WERI-Rb-1 (cell line): ENCODE results near the gene CD6.

Experiments
- DNase-seq: peaks from one replicate; pipeline ENCODE4 v3.0.0-alpha.2; 2020
- H3K27ac ChIP-seq: fragments of 250-450 bp; sonication (Bioruptor Pico); 2 replicates; pipeline ENCODE4 v1.5.1; 2020; ENCODE audit warnings: mild to moderate bottlenecking, moderate library complexity
- H3K27me3 ChIP-seq: fragments of 250-450 bp; sonication (Bioruptor Pico); 2 replicates; pipeline ENCODE4 v1.5.1; 2021; ENCODE audit warnings: mild to moderate bottlenecking, low read depth, moderate library complexity; ENCODE audit not compliant: insufficient read depth, severe bottlenecking
- H3K36me3 ChIP-seq: fragments of 250-450 bp; sonication (Bioruptor Pico); 2 replicates; pipeline ENCODE4 v1.5.1; 2020; ENCODE audit warnings: mild to moderate bottlenecking, moderate library complexity
- H3K4me3 ChIP-seq: 2 replicates; pipeline ENCODE4 v1.5.1; 2011; ENCODE audit warnings: low read depth, mild to moderate bottlenecking, control low read depth, low read length
- H3K9me3 ChIP-seq: fragments of 250-450 bp; sonication (Bioruptor Pico); 2 replicates; pipeline ENCODE4 v1.5.1; 2021; ENCODE audit warnings: mild to moderate bottlenecking, moderate library complexity; ENCODE audit not compliant: severe bottlenecking
- TF ChIP-seq, protein P1 (sequence below): IDR thresholded peaks from 2 replicates; pipeline ENCODE4 v1.5.1; 2011; ENCODE audit warnings: low read depth, mild to moderate bottlenecking, control low read depth, inconsistent platforms, low read length

The CD6 gene

DNA sequence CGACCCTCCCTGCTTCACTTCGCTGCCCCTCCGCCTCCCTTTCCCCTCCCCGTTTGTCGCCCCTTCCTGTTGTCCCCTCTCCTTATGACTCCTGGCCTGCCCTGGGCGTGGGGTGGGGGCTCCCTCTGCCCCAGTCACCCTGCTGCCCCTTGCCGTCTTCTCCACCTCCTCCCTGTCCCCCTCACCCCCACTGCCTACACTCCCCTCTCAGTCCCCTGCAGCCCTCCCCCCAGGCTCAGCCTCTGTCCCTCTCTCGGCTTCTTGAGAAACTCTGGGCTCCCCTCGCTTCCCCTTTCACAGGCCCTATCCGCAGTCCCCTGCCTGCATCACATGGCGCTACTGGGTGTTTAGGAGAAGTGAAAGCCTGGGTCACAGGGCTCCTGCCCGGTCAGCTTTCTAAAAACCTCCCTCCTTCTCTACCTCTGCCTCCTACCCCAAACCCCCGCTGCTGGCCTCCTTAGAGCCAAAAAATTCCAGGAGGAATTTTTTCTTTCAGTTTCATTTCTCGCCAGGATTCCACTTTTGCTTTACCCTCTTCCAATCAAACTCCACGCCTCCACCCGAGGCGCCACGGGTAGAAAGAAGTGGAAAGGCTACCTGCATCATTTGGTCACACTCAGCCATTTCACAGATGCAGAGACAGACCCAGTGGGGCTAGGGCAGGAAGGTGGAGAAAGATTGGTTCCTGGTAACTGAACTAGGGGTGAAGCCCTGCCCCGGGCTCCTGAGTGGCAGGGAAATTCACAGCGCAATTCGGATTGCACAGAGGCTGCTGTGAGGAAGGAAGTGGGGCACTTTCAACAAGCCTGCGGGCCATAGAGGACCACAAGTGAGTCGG is 19.4 kb upstream of the CD6 start, which contains the start of gene SLC15A3:
SLC15A3 (minus strand) TSS at position 273 of the 838 bp plus-strand sequence. CDS start 625 bp downstream, outside the sequence.
- Histone ChIP-seq H3K9me3 (no peaks in the 10 kb centered on the region), H3K36me3 (no peaks in the 10 kb centered on the region), H3K27ac (no peak within 1 kb of the TSS), H3K27me3 (no peaks in the 10 kb centered on the region), H3K4me3 (no peak within 1 kb of the TSS)
- no peak for DNase-seq
- TF ChIP-seq, protein P1, sequence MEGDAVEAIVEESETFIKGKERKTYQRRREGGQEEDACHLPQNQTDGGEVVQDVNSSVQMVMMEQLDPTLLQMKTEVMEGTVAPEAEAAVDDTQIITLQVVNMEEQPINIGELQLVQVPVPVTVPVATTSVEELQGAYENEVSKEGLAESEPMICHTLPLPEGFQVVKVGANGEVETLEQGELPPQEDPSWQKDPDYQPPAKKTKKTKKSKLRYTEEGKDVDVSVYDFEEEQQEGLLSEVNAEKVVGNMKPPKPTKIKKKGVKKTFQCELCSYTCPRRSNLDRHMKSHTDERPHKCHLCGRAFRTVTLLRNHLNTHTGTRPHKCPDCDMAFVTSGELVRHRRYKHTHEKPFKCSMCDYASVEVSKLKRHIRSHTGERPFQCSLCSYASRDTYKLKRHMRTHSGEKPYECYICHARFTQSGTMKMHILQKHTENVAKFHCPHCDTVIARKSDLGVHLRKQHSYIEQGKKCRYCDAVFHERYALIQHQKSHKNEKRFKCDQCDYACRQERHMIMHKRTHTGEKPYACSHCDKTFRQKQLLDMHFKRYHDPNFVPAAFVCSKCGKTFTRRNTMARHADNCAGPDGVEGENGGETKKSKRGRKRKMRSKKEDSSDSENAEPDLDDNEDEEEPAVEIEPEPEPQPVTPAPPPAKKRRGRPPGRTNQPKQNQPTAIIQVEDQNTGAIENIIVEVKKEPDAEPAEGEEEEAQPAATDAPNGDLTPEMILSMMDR, result no peak

DNA sequence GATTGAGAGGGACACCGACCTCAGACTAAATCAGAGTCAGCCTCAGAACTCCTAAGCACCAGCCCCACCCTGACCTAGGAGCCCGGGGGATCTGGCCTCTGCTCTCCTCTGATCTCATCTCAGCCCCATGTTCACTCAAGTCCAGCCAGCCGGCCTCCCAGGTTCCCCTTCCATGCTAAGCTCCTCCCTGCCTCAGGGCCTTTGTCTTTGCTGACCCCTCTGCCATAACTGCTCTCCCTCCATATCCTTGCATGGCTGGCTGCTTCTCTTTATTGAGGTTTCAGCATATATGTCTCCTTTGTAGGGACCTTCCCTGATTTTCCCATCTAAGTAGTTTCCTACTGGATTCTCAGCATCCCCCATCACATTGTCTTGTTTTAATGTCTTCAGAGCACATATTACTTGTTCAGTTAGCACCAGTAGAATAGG is 18.7 kb upstream of the CD6 start:
- no peak for DNase-seq
- Histone ChIP-seq H3K27ac (no peak overlapping the region), H3K27me3 (no peaks in the 10 kb centered on the region), H3K36me3 (no peaks in the 10 kb centered on the region), H3K4me3 (no peak overlapping the region), H3K9me3 (no peaks in the 10 kb centered on the region)
- TF ChIP-seq, protein P1, result no peak

DNA sequence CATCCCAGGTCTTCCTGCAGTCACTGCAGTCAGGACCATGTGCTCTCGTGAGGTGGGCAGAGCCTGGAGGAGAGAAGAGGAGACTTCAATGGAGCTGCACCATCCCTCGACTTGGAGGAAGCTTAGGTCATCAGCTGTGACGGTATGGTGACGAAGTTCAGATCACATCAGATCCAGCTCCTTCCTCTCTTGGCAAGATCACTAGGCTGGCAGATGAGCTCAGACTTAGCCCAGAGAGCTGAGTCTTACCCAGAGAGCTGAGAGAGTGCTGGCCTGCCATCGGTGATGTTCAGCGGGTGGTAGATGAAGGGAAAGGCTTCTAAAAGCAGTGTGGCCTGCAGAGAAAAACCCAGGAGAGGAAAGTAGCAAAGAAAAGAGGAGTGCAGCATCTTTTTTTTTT is 17.7 kb upstream of the CD6 start:
- Histone ChIP-seq H3K36me3 (no peaks in the 10 kb centered on the region), H3K9me3 (no peaks in the 10 kb centered on the region), H3K27me3 (no peaks in the 10 kb centered on the region), H3K27ac (no peak overlapping the region), H3K4me3 (no peak overlapping the region)
- TF ChIP-seq, protein P1, result no peak
- no peak for DNase-seq

DNA sequence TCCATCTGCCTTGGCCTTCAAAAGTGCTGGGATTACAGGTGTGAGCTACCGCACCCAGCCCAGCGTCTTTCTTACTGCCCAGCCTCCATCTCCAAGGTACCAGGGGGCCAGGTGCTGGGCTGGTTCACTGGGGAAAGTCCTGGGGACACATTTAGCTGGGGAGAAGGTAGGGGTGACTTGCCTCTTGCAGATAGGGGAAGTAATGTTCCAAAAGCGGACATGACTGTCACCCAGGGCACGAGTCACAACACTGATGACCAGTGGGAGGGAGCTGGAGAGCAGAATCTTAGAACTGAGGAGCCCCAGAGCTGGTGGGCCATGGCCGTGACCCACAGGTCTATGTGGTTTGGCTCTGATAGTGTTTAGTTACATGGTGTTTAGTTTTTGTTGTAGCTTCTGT is 17.1 kb upstream of the CD6 start:
- no peak for DNase-seq
- TF ChIP-seq, protein P1, result no peak
- H3K27me3 ChIP-seq, result no peaks in the 10 kb centered on the region
- no peaks in the 10 kb centered on the region for H3K9me3 ChIP-seq
- no peaks in the 10 kb centered on the region for H3K36me3 ChIP-seq
- no peak overlapping the region for H3K4me3 ChIP-seq
- H3K27ac ChIP-seq, result no peak overlapping the region

DNA sequence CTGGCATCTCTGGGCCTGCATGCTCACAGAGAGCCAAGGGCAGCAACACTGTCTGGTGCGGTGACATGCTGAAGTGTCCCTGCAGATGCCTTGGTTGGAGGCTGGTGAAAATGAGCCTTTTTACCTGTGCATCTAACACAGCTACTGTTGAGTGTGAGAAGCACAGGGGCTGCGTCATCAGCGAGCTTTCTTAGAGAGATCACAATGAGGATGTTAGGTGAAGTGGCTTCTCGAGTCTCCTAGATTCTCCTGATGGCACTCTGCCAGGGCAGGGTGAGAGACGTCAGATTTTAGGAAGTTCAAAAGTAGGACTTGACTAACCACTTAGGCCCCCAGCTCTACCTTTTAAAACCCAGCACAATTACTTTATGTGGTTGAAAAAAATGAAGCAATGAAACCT is 15.9 kb upstream of the CD6 start:
- Histone ChIP-seq H3K9me3 (no peaks in the 10 kb centered on the region), H3K27ac (no peak overlapping the region), H3K36me3 (no peaks in the 10 kb centered on the region), H3K27me3 (no peaks in the 10 kb centered on the region), H3K4me3 (no peak overlapping the region)
- TF ChIP-seq, protein P1, result no peak
- no peak for DNase-seq

DNA sequence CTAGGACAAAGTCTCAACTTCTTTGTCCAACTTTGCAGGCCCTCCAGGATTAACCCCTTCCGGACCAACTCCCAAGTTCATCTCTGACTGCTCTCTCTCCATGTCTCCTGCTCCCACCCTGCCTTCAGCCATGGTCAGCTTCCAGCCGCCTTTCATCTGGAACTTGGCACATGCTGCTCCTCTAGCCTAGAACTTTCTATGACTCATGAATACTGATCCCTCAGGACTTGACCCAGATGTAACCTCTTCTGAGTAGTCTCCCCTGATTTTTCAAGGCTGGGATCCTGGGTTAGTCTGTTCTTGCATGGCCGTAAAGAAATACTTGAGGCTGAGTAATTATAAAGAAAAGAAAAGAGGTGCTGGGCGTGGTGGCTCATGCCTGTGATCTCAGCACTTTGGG is 14.3 kb upstream of the CD6 start:
- TF ChIP-seq, protein P1, result no peak
- no peaks in the 10 kb centered on the region for H3K9me3 ChIP-seq
- no peak for DNase-seq
- H3K27ac ChIP-seq, result no peak overlapping the region
- H3K36me3 ChIP-seq, result no peaks in the 10 kb centered on the region
- no peaks in the 10 kb centered on the region for H3K27me3 ChIP-seq
- no peak overlapping the region for H3K4me3 ChIP-seq
